K562 (cell line): ENCODE measurements around the gene ARHGEF4. TPM values are rescaled to one million over a fixed set of nuclear protein-coding genes. Genes with fewer than 3 reads are reported as not detected.

ENCODE experiments used
- ATAC-seq: fragments of 200-7000 bp; cut with Tn5 transposase; 3 replicates; pipeline ENCODE4 v1.9.1; 2020; ENCODE audit warnings: moderate library complexity
- BruUV-seq: library from RNA; stranded (reverse); fragments of 400-500 nt; replicated peaks from 2 replicates; lab custom pipeline; 2021; lab: Mats Ljungman, UMichigan
- CTCF ChIA-PET: fragments of 300-600 bp; formaldehyde crosslinking; extraction: SDS; loops from one replicate; lab custom pipeline; 2021; ENCODE audit warnings: low intra/inter-chr PET ratio; lab: Yijun Ruan, JAX
- POLR2A ChIA-PET: fragments of 300-600, 350-650 bp; sonication (Branson Sonifier 250); formaldehyde crosslinking; extraction: SDS; loops from one replicate; lab custom pipeline; 2021; ENCODE audit warnings: antibody characterized with exemption, inconsistent platforms; lab: Yijun Ruan, JAX
- DNase-seq, 4 experiments: peaks; one replicate each; pipeline versions ENCODE4 v3.0.0 to v3.0.0-alpha.2; 2011 to 2018; ENCODE audit warnings: low spot score in 3 of 4, mixed read lengths in 3 of 4; ENCODE audit errors: extremely low read depth in 1 of 4
- FAIRE-seq: peaks from 2 replicates; lab custom pipeline; 2011; peaks lifted over from hg19 to GRCh38; lab: Jason Lieb, UNC
- H2AFZ ChIP-seq: 2 replicates; pipeline ENCODE4 v1.6.0; 2011; ENCODE audit warnings: low read depth, low read length, control low read depth, inconsistent platforms
- H3K27ac ChIP-seq: fragments of 200-600 bp; 3 replicates; pipeline ENCODE4 v1.8.0; 2011; ENCODE audit warnings: low read depth, mild to moderate bottlenecking, control low read depth, inconsistent platforms, low read length, moderate library complexity, mixed read lengths; ENCODE audit errors: extremely low read depth
- H3K27me3 ChIP-seq, 2 experiments: fragments of 300-600 bp in 1 of 2; 2 replicates in 1 of 2; 3 replicates in 1 of 2; pipeline versions ENCODE4 v1.6.0 to v1.8.0; 2011; ENCODE audit warnings: inconsistent platforms in 2 of 2, low read length in 2 of 2, mild to moderate bottlenecking in 1 of 2, mixed read lengths in 1 of 2, moderate library complexity in 1 of 2; ENCODE audit not compliant: control insufficient read depth in 2 of 2, insufficient read depth in 2 of 2
- H3K36me3 ChIP-seq: fragments of 300-600 bp; 3 replicates; pipeline ENCODE4 v1.8.0; 2011; ENCODE audit warnings: mild to moderate bottlenecking, low read length, inconsistent platforms; ENCODE audit not compliant: control insufficient read depth, insufficient read depth
- H3K4me1 ChIP-seq, 2 experiments: fragments of 200-600 bp in 1 of 2; replicated peaks in 1 of 2; 2 replicates in 1 of 2; 3 replicates in 1 of 2; pipeline versions ENCODE4 v1.5.1 to v1.8.0; 2011; ENCODE audit warnings: inconsistent platforms in 2 of 2, low read length in 2 of 2, mild to moderate bottlenecking in 1 of 2, mixed read lengths in 1 of 2, moderate library complexity in 1 of 2; ENCODE audit not compliant: control insufficient read depth in 2 of 2, insufficient read depth in 2 of 2
- H3K4me2 ChIP-seq: 2 replicates; pipeline ENCODE4 v1.6.1; 2011; ENCODE audit warnings: low read length, control low read depth, inconsistent platforms, mixed read lengths; ENCODE audit not compliant: insufficient read depth
- H3K4me3 ChIP-seq: fragments of 200-600 bp; sonication (generic), shearing (Covaris generic); 2 replicates; pipeline ENCODE4 v1.5.1; 2016; ENCODE audit warnings: control low read depth, inconsistent platforms
- H3K79me2 ChIP-seq: fragments of 200-600 bp; 3 replicates; pipeline ENCODE4 v1.8.0; 2011; ENCODE audit warnings: low read length, inconsistent platforms; ENCODE audit not compliant: control insufficient read depth, insufficient read depth
- H3K9ac ChIP-seq, 2 experiments: 2 replicates each; pipeline versions ENCODE4 v1.6.0 to v1.6.1; 2011; ENCODE audit warnings: low read depth in 2 of 2, low read length in 2 of 2, control low read depth in 1 of 2, inconsistent platforms in 1 of 2, mild to moderate bottlenecking in 1 of 2, mixed read lengths in 1 of 2; ENCODE audit not compliant: insufficient read depth in 1 of 2
- H3K9me1 ChIP-seq: one replicate; pipeline ENCODE4 v1.6.0; 2011; ENCODE audit warnings: inconsistent platforms, mild to moderate bottlenecking, low read length, moderate library complexity; ENCODE audit not compliant: control insufficient read depth, insufficient read depth
- H3K9me3 ChIP-seq: replicated peaks from 2 replicates; pipeline ENCODE4 v1.5.1; 2011; ENCODE audit warnings: low read depth, low read length, inconsistent platforms; ENCODE audit not compliant: control insufficient read depth, insufficient read depth
- H4K20me1 ChIP-seq: replicated peaks from 2 replicates; pipeline ENCODE4 v1.6.1; 2011; ENCODE audit warnings: low read length, inconsistent platforms, mixed read lengths; ENCODE audit not compliant: control insufficient read depth, insufficient read depth
- MAX ChIP-seq: sonication (generic); formaldehyde crosslinking; IDR thresholded peaks from 2 replicates; pipeline ENCODE4 v1.9.0; 2022; ENCODE audit warnings: mild to moderate bottlenecking, missing genetic modification reagents
- RBM14 ChIP-seq: fragments of 200-400 bp; formaldehyde crosslinking; IDR thresholded peaks from 2 replicates; pipeline ENCODE4 v1.6.1; 2018; ENCODE audit warnings: low read depth, mild to moderate bottlenecking, low read length, moderate library complexity, borderline replicate concordance; ENCODE audit not compliant: insufficient read depth
- SFPQ ChIP-seq: fragments of 200-400 bp; formaldehyde crosslinking; IDR thresholded peaks from 2 replicates; pipeline ENCODE4 v1.6.1; 2017; ENCODE audit warnings: mild to moderate bottlenecking, low read depth, low read length, moderate library complexity
- TSC22D4 ChIP-seq: fragments of 450-650 bp; IDR thresholded peaks from 2 replicates; pipeline ENCODE4 v1.6.1; 2016; ENCODE audit warnings: missing genetic modification characterization, missing biosample characterization, control low read depth
- ZFP91 ChIP-seq: sonication (generic); formaldehyde crosslinking; IDR thresholded peaks from 2 replicates; pipeline ENCODE4 v1.8.0; 2022; ENCODE audit warnings: mild to moderate bottlenecking, missing genetic modification reagents
- ZNF280A ChIP-seq: fragments of 450-650 bp; IDR thresholded peaks from 2 replicates; pipeline ENCODE4 v1.6.1; 2018; ENCODE audit warnings: mild to moderate bottlenecking, low read depth; ENCODE audit not compliant: partially characterized antibody
- WGBS: fragments of 100-300 bp; shearing (Covaris generic); methylation state at CpG from one replicate; pipeline ENCODE4 v1.1.6; 2016; ENCODE audit warnings: low coverage, mixed read lengths; ENCODE audit not compliant: insufficient coverage; ENCODE audit errors: missing lambda C conversion rate; 5-methylcytosine and 5-hydroxymethylcytosine counted together
- in situ Hi-C: fragments of 300-500 bp; cut with MboI; formaldehyde crosslinking; loops from 4 replicates; pipeline ENCODE4 v1.15.0; 2018; ENCODE audit warnings: inconsistent platforms, mixed read lengths
- intact Hi-C: fragments of 100-400 bp; cut with micrococcal nuclease; formaldehyde crosslinking; loops from 2 replicates; pipeline ENCODE4 v1.14.2; 2022
- polyA plus RNA-seq, 8 experiments: library from polyadenylated mRNA; depleted of rRNA in 4 of 8; stranded (reverse) in 5 of 8; unstranded in 3 of 8; fragments of >200 nt; fragmentation: Nextera tagmentation in 2 of 8; fragmentation: Illumina TruSeq in 1 of 8; extraction: Ambion mirVana in 2 of 8; extraction: Trizol in 1 of 8; gene quantifications; 2 replicates each; pipeline versions ENCODE4 v1.2.1 to v1.2.3, GENCODE V29; 2011 to 2014; ENCODE audit warnings: inconsistent platforms in 1 of 8, missing spikeins in 1 of 8
- total RNA-seq, 7 experiments: library from RNA; depleted of rRNA in 6 of 7; stranded (reverse); fragments of >200 nt in 6 of 7; fragmentation: Illumina TruSeq in 2 of 7; extraction: Trizol in 2 of 7; gene quantifications; 2 replicates each; pipeline versions ENCODE4 v1.2.1 to v1.2.3, GENCODE V29; 2011 to 2021; ENCODE audit warnings: low replicate concordance in 1 of 7

ARHGEF4 gene
- total and polyA plus RNA-seq, 9 of the 15 experiments (the other 6 are each of a cell fraction or from before 2014, with no cell fraction given) = not detected

- no peak for FAIRE-seq
- in situ Hi-C loops (no loop called here), intact Hi-C loops (no loop called here)
- Histone ChIP-seq H4K20me1 (no peaks in the 10 kb centered on the region; the same call in 1 of the 2 replicates), H3K9me3 (no peaks in the 10 kb centered on the region), H3K79me2 (no peaks in the 10 kb centered on the region), H3K4me1 (no peaks in the 10 kb centered on the region), H2AFZ (no peak overlapping the region), H3K9me1 (peaks cover 2% of the 10 kb centered on the region), H3K36me3 (no peaks in the 10 kb centered on the region), H3K9ac (no peak overlapping the region), H3K4me2 (no peak overlapping the region), H3K27me3 (peaks cover 4 to 71% of the 10 kb centered on the region in 2 experiments; a peak in 4 of 5 replicates), H3K27ac (no peak overlapping the region), H3K4me3 (no peak overlapping the region)
- no peak for TF ChIP-seq MAX (CRISPR knock-in tag)
- TF ChIP-seq RBM14 = no peak
- no peak for TF ChIP-seq SFPQ
- no peak for TF ChIP-seq ZNF280A
- TF ChIP-seq TSC22D4 = no peak
- no peak for TF ChIP-seq ZFP91 (CRISPR knock-in tag)
- CTCF ChIA-PET = no interaction called here
- POLR2A ChIA-PET = no interaction called here
- 0% methylated on average over 7 of the region's 7 CpGs for WGBS
- no peak for DNase-seq
- BruUV-seq = no TSS peak
- no peak for ATAC-seq
Measured at GRCh38 chr2:130826821-130827501, 9.8 kb upstream of the ARHGEF4 start.
